Right ventricle myocardium inferior (tissue), 1 donor: Measurements from ENCODE around the gene STX3. TPM values are rescaled to one million over a fixed set of nuclear protein-coding genes. Genes with fewer than 3 reads are reported as not detected.

ENCODE experiments used
- ATAC-seq: fragments of 200-7000 bp; cut with Tn5 transposase; one replicate; pipeline ENCODE4 v1.9.1; 2020; ENCODE audit warnings: mild to moderate bottlenecking, moderate library complexity
- DNase-seq: peaks from one replicate; pipeline ENCODE4 v3.0.0; 2021; ENCODE audit errors: missing footprints
- intact Hi-C: fragments of 100-400 bp; cut with DNase I; formaldehyde crosslinking; loops from one replicate; pipeline ENCODE4 v1.11.0; 2022
- long read RNA-seq: library from polyadenylated mRNA; unstranded; transcript quantifications from one replicate; pipeline ENCODE4 v2.0.0, GENCODE V29; 2021
- total RNA-seq: library from RNA; stranded (reverse); fragmentation: NEBNext Ultra II Directional; extraction: Animal tissue kit (Norgen Biotek cat#: 25700); gene quantifications from one replicate; pipeline ENCODE4 v1.2.1, GENCODE V29; 2021
- donor health status: DM: no; HTN: yes; CAD: no; lungs with severe emphysema.

The STX3 gene
- total RNA-seq: 8.4 TPM
- long read RNA-seq, transcript STX3-201 (11 exons, 3,299 nt): major isoform, 6 of 10 reads
- long read RNA-seq, partial matches to known transcripts: 0 of 10 reads
- long read RNA-seq, other reads (novel, unspliced or antisense): 3 of 10 reads

DNA sequence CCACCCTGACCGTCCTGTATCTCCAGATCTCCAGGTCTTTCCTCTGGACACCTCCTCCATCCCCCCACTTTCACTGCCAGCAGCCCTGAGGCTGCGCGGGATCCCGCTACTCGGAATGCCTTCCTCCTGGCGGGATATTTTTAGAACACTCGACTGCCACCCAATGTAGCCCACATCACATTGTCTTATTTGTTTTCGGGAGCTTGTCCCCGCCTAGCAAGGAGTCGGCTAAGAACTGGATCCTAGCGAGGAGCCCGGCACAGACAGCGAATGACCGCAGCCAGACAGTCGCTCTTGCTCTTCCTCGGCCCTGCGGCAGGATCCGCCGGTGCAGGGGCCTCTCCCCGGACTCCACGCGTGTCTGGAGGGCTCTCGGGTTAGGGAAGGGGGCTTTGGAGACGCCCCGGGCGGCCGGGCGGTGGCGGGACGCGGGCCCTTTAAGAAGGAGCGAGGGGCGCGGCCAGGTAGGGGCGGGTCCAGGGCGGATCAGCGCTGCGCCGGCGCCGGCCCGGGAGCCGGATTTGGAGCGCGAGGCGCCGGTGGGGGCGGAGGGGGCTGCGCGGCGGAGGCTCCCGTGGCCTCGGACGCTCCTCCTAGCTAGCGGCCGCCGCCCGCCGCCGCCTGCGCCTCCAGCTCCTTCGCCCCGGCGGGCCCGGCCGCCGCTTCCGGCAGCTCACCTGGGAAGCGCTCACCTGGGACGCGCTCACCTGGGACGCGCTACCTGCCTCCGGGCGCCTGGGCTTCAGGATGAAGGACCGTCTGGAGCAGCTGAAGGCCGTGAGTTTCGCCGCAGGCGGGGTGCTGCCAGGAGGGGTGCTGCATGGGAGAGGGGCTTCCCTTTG lies at the start of gene STX3:
Gene STX3 (plus strand): TSS at position 518 of the 842 bp plus-strand sequence. CDS start 230 bp downstream, at position 748.
- DNase-seq (peak; percentile 91), ATAC-seq (peak; percentile 90)
- intact Hi-C loops: loop anchor here (1.0 to 5.0 kb wide), 3 partner anchors 47 to 88 kb away; partner anchors contain the start of genes MRPL16 and PATL1

DNA sequence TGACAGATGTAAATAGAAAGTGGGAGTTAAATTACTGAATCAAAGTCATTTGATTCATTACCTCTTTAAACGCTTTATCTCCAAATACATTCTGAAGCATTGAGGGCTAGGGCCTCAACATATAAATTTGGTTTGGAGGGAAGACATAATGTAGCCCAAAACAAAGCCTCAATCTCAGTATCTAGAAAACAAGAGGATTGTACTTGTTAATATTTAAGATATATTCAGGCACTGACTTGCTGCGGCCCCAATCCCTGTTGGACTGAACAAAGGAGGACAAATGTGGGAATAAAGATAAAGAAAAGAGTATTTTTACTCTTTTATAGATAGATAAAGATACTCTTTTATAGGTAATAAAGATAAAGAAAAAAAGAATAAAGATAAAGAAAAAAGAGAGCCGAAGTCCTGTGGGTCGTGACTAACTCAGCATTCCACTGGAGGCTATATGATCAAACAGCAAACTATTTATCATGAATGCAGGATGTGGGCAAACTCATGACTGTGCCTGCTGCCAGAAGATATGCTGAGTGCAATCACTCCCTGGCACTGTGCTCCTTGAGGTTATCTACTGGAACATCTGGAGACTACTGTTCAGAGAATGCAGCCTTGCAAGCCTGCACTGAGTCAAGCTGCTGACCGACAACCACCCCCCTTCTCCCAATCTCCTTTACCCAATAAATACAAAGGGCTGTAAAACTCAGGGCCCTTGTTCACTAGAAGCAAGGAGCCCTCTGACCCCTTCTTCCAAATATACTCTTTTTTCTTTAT lies 48.5 kb upstream of the STX3 start:
- intact Hi-C loops: no loop called here
- no peak for ATAC-seq

GRCh38 chr11:59707371-59707770 lies 47.8 kb upstream of the STX3 start:
- intact Hi-C loops: no loop called here
- DNase-seq (no peak), ATAC-seq (no peak)

More for the DNA sequence above, 48.5 kb upstream of the STX3 start:
- DNase-seq: no peak

GRCh38 chr11:59708537-59708936 lies 46.6 kb upstream of the STX3 start:
- no peak for DNase-seq
- ATAC-seq: no peak
- intact Hi-C loops: no loop called here

DNA sequence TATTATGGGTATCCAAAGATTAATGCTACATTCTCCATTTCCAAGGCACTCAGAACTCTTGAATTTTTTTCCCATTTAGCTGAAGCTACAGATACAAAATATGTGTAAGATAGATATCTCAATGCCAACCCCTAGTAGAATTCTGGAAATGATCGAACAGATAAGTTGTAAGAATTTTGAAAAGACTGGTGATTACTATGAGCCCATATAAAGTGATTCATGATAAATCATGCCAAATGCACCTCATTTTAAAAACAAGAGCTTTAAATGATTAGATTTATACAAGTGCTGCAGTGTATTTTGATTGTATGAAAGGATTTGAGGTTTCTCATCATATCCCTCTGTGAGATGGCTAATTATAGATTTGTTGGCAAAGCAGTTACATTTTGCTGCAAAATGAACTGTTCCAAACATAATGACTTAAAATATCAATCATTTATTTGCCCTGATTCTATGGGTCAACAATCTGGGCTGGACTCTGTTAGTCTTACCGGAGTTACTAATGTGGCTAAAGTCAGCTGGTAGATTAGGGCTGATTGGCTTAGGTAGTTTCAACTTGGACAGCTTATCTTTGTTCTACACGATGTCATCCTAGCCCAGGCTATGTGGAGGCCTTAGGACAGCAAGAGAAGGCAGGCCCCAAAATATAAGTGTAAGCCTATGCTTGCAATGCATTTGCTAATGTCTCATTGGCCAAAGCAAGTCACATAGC lies 44.9 kb upstream of the STX3 start:
- ATAC-seq (no peak), DNase-seq (no peak)
- intact Hi-C loops: no loop called here

- intact Hi-C loops: no loop called here
- DNase-seq: no peak
- no peak for ATAC-seq
Observed at GRCh38 chr11:59713745-59714144, 41.4 kb upstream of the STX3 start, which contains the start of gene OR10V1. OR10V1 (minus strand) TSS chr11:59713845; CDS start chr11:59713845, 0 bp downstream.

- intact Hi-C loops: no loop called here
- ATAC-seq: no peak
Observed at GRCh38 chr11:59716051-59716450, 39.1 kb upstream of the STX3 start.

GRCh38 chr11:59719556-59719955 lies 35.6 kb upstream of the STX3 start:
- DNase-seq (no peak), ATAC-seq (no peak)
- intact Hi-C loops: no loop called here

More at GRCh38 chr11:59716051-59716450, 39.1 kb upstream of the STX3 start:
- no peak for DNase-seq

- ATAC-seq: no peak
- intact Hi-C loops: no loop called here
- DNase-seq: no peak
Observed at GRCh38 chr11:59724066-59724465, 31.1 kb upstream of the STX3 start.

- no peak for DNase-seq
- intact Hi-C loops: no loop called here
- no peak for ATAC-seq
Observed at GRCh38 chr11:59727426-59727825, 27.8 kb upstream of the STX3 start.

DNA sequence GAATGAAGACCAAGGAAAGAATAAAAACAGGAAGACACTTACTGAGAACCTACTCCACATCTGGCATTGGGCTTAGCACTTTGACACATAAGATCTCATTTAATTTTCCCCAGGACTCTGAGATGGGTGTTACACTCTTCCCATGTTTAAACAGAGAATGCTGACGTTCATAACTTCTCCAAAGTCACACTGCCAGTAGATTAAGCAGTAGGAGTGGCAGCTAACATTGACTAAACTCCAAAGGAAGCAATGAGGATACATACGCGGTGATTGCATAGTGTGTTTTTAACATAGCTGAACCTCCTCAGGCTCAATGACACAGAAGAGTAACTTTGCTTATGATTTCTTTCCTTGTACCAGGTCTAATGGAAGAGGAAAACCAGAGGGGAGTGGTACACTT lies 27.0 kb upstream of the STX3 start:
- intact Hi-C loops: no loop called here
- ATAC-seq (no peak), DNase-seq (no peak)

- intact Hi-C loops: no loop called here
- ATAC-seq (no peak), DNase-seq (no peak)
Observed at GRCh38 chr11:59728913-59729312, 26.3 kb upstream of the STX3 start.

DNA sequence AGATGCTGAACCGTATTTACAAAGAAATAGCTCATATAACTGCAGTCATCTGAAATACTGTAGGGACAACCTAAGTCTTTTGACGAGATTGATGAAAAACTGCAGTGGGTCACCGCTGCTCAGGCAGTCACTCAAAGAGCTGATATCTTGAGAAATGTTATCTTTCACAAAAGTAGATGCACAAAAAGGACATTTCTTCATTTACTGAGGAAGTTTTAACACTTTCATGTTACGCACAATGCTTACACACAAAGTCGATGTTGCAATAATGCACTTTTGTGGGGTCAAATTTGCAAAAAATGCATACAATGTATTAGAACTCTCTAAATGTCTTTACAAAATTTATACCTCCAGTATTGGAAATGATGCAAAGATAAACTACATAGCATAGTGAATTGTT lies 25.3 kb upstream of the STX3 start:
- intact Hi-C loops: no loop called here

GRCh38 chr11:59730896-59731565 lies 24.1 kb upstream of the STX3 start:
- intact Hi-C loops: no loop called here
- ATAC-seq: no peak
- no peak for DNase-seq

More for the DNA sequence above, 25.3 kb upstream of the STX3 start:
- DNase-seq (no peak), ATAC-seq (no peak)

DNA sequence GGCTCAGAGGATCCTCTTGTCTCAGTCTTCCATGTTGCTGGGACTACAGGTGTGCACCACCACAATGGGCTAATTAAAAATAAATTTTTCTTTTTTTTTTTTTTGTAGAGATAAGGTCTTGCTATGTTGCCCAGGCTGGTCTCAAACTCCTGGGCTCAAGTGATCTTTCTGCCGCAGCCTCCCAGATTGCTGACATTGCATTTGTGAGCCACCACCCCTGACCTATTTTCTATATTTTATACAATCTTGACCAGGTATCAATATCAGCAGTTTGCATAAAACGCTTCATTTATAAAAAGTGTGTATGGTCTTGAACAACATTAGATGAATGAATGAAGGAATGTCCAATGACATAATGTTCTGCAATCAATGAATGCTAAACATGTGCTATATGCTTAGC lies 9.1 kb upstream of the STX3 start:
- ATAC-seq: no peak
- intact Hi-C loops: no loop called here

DNA sequence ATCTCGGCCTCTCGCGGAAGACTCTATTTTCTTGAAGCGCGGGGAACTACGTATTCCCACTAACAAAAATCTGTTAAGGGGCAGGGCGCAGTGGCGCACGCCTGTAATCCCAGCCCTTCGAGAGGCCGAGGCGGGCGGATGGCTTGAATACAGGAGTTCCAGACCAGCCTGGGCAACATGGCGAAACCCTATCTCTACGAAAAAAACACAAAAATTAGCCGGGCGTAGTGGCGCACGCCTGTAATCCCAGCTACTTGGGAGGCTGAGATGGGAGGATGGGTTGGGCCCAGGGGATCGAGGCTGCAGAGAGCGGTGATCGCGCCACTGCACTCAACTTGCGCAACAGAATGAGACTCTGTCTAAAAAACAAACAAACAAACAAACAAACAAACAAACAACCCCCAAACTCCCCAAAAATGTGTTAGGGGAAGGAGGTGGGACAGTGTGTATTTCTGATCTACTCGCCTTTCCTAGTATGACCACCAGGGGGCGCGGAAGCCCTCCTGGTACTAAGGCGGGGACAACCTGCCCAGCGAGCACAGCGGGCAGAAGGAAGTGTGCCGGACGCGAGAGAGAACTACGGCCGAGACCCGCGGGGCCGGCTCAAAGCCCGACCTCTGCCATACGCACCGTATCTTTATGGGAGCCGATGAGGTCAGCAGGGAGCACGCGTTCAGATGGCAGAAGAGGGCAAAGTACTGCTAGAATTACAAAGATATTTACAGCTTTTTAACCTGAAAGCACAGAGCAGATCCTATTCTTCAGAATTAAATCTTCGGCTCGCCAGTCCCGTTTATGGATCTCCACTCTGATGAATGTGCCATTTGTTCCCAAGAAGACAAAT lies 1.3 kb upstream of the STX3 start:
- intact Hi-C loops: loop anchor here (1.0 to 2.0 kb wide), 2 partner anchors 48 to 57 kb away; partner anchors contain the start of gene MRPL16
- ATAC-seq (peak; percentile 84), DNase-seq (peak; percentile 95)

More for the DNA sequence above, 9.1 kb upstream of the STX3 start:
- no peak for DNase-seq

GRCh38 chr11:59754494-59754858 lies 700 bp upstream of the STX3 start:
- no peak for DNase-seq
- intact Hi-C loops: loop anchor here (1.0 to 2.0 kb wide), 2 partner anchors 48 to 56 kb away; partner anchors contain the start of gene MRPL16
- ATAC-seq: peak; percentile 15
